GM12891 (cell line): ENCODE measurements around the gene EXOC3L2.
"Not testable (repeated sequence)": the region's sequence is repeated elsewhere in the genome, so short reads cannot be mapped to it uniquely, and the experiment has no call there.

Experiments used
- DNase-seq: peaks from one replicate; pipeline ENCODE4 v3.0.0; 2011; ENCODE audit warnings: low spot score; ENCODE audit not compliant: insufficient read length
- FAIRE-seq: peaks from 2 replicates; lab custom pipeline; 2011; peaks lifted over from hg19 to GRCh38; lab: Jason Lieb, UNC
- PAX5 ChIP-seq: IDR thresholded peaks from 2 replicates; pipeline ENCODE4 v1.6.1; 2011; ENCODE audit warnings: low read length, moderate library complexity, mild to moderate bottlenecking; ENCODE audit not compliant: insufficient read depth, severe bottlenecking
- POLR2A ChIP-seq: IDR thresholded peaks from 2 replicates; pipeline ENCODE4 v1.6.1; 2011; ENCODE audit warnings: low read depth, low read length, control low read depth
- POLR2AphosphoS5 ChIP-seq: IDR thresholded peaks from 2 replicates; pipeline ENCODE4 v1.6.1; 2011; ENCODE audit warnings: low read depth, low read length, control low read depth
- POU2F2 ChIP-seq: IDR thresholded peaks from 2 replicates; pipeline ENCODE4 v1.6.1; 2011; ENCODE audit warnings: low read depth, mild to moderate bottlenecking, control low read depth, low read length, moderate library complexity
- SPI1 ChIP-seq: IDR thresholded peaks from 2 replicates; pipeline ENCODE4 v1.6.1; 2011; ENCODE audit warnings: low read depth, low read length, control low read depth
- TAF1 ChIP-seq: IDR thresholded peaks from 2 replicates; pipeline ENCODE4 v1.6.1; 2011; ENCODE audit warnings: low read depth, low read length, control low read depth

EXOC3L2 gene

DNA sequence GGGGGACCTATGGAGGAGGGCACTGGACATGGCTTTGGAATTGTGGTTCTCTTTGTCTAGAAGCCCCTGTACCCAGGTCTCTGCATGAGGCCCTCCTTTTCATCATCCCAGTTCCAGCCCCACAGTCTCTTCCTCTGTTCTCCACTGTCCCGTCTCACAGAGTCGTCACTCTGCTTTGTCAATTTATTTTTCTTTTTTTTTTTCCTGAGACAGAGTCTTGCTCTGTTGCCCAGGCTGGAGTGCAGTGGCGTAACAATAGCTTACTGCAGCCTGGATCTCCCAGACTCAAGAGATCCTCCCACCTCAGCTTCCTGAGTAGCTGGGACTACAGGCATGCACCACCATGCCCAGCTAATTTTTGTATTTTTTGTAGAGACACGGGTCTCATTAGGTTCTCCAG, 619 bp upstream of the EXOC3L2 start:
- FAIRE-seq, result no peak
- TF ChIP-seq TAF1 (no peak), POLR2AphosphoS5 (no peak), SPI1 (no peak), POLR2A (no peak)
- DNase-seq, result no peak

GRCh38 chr19:45244133-45244794, 943 bp downstream of the EXOC3L2 start:
- no peak for TF ChIP-seq PAX5
- TF ChIP-seq POLR2AphosphoS5, result no peak
- TF ChIP-seq SPI1, result no peak
- no peak for TF ChIP-seq TAF1
- no peak for TF ChIP-seq POU2F2
- no peak for FAIRE-seq
- no peak for DNase-seq

GRCh38 chr19:45243144-45243732, 2.0 kb downstream of the EXOC3L2 start:
- no peak for FAIRE-seq
- no peak for DNase-seq
- TF ChIP-seq TAF1, result no peak
- no peak for TF ChIP-seq POLR2A
- no peak for TF ChIP-seq PAX5
- TF ChIP-seq POU2F2, result peak; percentile 38; the same call in 1 of the 2 replicates
- no peak for TF ChIP-seq POLR2AphosphoS5
- no peak for TF ChIP-seq SPI1

GRCh38 chr19:45238556-45238955, 6.7 kb downstream of the EXOC3L2 start:
- DNase-seq (no peak), FAIRE-seq (no peak)
- TF ChIP-seq TAF1, result no peak
- TF ChIP-seq SPI1, result no peak
- no peak for TF ChIP-seq POLR2AphosphoS5
- no peak for TF ChIP-seq POU2F2
- TF ChIP-seq PAX5, result no peak
- TF ChIP-seq POLR2A, result no peak

DNA sequence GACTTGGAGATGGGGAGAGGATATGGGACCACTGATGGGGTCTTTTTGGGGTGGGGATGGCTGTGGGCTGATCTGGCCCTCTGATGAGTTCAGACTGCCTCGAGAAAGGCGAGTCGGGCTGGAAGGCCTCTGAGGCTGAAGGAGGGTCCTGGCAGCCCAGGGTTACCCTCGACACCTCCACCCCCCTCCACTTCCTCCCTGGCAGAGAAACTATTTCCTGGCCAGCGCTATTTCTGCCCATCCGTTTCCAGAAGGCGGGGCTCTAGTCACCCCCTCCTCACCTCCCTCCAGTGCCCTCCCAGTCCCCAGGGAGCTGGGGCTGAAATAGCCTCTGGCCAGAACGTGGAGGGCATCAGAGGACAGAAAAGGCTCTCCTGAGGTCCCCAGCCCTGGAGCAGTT, 9.7 kb downstream of the EXOC3L2 start:
- TF ChIP-seq TAF1 (no peak), SPI1 (no peak), POLR2A (no peak), POU2F2 (no peak), POLR2AphosphoS5 (no peak), PAX5 (no peak)
- FAIRE-seq, result no peak
- DNase-seq, result no peak

- no peak for FAIRE-seq
- TF ChIP-seq POU2F2 (no peak), POLR2A (no peak), TAF1 (no peak), POLR2AphosphoS5 (no peak), PAX5 (no peak), SPI1 (no peak)
- no peak for DNase-seq
Observed at GRCh38 chr19:45234089-45234869, 10.9 kb downstream of the EXOC3L2 start.

- TF ChIP-seq POLR2AphosphoS5 (no peak), PAX5 (no peak), TAF1 (no peak), SPI1 (no peak), POLR2A (no peak), POU2F2 (no peak)
- FAIRE-seq (no peak), DNase-seq (no peak)
Observed at GRCh38 chr19:45231891-45232290, 13.3 kb downstream of the EXOC3L2 start.

DNA sequence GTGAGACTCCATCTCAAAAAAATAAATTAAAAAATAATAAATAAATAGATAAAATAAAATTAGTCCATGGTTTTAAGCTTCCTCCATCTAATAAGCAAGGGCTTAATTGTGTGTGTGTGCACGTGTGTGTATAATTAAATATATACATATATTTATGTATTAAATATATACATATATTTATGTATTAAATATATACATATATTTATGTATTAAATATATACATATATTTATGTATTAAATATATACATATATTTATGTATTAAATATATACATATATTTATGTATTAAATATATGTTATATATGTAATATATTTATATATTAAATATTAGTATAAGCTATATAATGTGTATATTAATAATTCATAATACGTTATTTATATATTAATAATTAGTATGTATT, 16.2 kb downstream of the EXOC3L2 start:
- not testable (repeated sequence) for FAIRE-seq, DNase-seq

GRCh38 chr19:45224645-45225044, 20.6 kb downstream of the EXOC3L2 start:
- FAIRE-seq, result no peak
- DNase-seq, result no peak
- no peak for TF ChIP-seq TAF1
- no peak for TF ChIP-seq POLR2AphosphoS5
- TF ChIP-seq POLR2A, result no peak
- TF ChIP-seq PAX5, result no peak
- no peak for TF ChIP-seq POU2F2
- TF ChIP-seq SPI1, result no peak

GRCh38 chr19:45223879-45224278, 21.3 kb downstream of the EXOC3L2 start:
- DNase-seq, result no peak
- no peak for FAIRE-seq

More at GRCh38 chr19:45223879-45224278, 21.3 kb downstream of the EXOC3L2 start:
- TF ChIP-seq POLR2AphosphoS5, result no peak
- no peak for TF ChIP-seq SPI1
- TF ChIP-seq PAX5, result no peak
- no peak for TF ChIP-seq TAF1
- TF ChIP-seq POU2F2, result no peak
- no peak for TF ChIP-seq POLR2A
